Ramos (cell line): Measurements from ENCODE around the gene DOCK6.

Experiments used
- in situ Hi-C: fragments of 300-500 bp; cut with MboI; formaldehyde crosslinking; loops from one replicate; pipeline ENCODE4 v1.14.3; 2022; ENCODE audit warnings: low sequenced_read_pairs; ENCODE audit not compliant: unreplicated experiment

Gene DOCK6

DNA sequence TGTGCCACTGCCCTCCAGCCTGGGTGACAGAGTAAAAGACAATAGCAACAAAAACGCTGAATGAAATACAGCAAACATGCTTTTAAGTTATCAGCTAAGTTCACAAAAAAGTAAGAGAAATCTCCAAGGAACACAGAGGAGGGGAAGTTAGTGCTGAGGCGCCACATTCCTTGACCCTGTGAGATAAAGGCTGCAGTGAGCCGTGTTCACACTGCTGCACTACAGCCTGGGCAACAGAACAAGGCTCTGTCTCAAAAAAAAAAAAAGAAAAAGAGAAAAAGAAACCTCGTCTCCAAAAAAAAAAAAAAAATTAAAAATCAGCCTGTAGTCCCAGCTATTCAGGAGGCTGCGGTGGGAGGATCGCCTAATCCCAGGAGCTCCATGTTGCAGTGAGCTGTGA lies 16.3 kb upstream of the DOCK6 start:
- in situ Hi-C loops, result no loop called here

DNA sequence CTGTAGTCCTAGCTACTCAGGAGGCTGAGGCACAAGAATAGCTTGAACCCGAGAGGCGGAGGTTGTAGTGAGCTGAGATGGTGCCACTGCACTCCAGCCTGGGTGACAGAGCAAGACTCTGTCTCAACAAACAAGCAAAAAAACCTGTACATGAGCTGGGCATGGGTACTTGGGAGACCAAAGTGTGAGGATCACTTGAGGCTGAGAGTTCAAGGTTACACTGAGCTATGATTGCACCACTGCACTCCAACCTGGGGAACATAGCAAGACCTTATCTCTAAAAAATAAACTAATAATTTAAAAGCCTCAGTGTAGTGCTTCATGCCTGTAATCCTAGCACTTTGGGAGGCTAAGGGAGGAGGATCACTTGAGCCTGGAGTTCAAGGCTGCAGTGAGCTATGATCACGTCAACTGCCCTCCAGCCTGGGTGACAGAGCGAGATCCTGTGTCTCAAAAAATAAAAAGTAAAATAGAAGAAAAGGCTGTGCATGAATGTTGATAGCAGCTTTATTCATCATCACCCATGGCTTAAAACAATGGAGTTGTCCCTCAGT lies 12.3 kb upstream of the DOCK6 start:
- in situ Hi-C loops, result no loop called here

DNA sequence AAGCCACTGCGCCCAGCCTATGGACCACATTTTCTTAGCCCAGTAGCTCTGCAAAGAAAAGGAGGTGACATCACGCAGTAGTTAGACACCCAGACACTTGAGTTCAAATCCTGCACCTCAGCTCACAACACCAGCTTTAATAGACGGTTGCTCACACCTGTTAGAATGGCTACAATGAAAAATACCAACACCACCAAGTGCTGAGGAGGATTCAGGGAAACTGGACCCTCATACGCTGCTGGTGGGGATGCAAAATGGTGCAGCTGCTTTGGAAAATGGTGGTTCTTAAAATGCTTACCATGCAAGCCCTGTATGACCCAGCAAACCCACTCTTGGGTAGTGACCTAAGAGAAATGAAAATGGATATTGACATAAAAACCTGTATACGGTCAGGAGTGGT lies 11.7 kb upstream of the DOCK6 start:
- in situ Hi-C loops, result no loop called here

DNA sequence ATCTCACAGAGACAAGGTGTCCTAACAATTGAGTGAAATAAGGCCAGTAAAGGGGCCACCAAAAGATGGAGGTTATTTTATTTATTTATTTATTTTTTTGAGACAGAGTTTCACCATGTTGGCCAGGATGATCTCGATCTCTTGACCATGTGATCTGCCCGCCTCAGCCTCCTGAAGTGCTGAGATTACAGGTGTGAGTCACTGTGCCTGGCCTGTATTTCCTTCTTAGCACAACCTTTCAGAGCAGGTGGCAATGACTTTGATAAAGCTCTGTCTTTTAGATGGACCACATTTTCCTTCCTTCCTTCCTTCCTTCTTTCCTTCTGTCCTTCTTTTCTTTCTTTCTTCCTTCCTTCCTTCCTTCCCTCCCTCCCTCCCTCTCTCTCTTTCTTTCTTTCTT lies 11.0 kb upstream of the DOCK6 start:
- in situ Hi-C loops, result no loop called here

DNA sequence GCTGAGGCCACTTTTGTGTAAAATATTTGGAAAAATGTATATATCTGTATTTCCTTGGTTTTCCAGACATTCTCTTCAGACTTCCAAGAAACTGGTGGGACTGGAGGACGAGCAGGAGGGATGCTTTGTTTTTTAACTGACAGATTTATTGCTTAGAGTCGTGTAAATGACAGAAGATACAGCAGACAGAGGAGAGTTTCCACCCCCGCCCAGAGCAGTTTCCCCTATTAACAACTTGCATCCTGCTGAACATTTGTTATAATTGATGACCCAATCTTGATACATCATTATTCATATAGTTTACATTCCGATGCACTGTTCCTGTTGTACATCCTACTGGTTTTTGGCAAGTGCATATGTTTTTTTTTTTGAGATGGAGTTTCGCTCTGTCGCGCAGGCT lies 7.1 kb upstream of the DOCK6 start:
- in situ Hi-C loops, result no loop called here

DNA sequence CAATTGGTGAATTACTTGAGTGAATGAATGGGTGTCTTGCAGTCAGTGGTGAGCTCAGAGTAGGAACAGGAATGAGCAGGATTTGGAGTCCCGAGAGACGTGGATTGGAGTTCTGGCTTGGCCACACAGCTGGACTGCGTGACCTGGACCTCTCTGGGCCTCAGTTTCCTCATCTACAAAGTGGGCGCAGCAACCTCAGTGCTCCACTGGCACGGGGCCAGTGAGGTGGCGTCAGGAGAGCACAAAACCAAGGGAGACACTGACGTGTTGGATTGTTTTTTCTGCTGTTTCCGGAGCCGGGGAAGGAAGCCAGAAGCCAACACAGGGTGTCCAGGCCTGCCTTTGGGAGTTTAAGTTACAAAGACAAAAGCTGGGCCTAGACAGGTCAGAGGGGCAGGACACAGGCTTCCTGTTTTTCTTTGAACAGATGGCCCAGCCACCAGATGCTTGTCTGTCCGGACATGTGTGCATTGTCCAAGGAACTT lies 6.5 kb upstream of the DOCK6 start:
- in situ Hi-C loops, result no loop called here

DNA sequence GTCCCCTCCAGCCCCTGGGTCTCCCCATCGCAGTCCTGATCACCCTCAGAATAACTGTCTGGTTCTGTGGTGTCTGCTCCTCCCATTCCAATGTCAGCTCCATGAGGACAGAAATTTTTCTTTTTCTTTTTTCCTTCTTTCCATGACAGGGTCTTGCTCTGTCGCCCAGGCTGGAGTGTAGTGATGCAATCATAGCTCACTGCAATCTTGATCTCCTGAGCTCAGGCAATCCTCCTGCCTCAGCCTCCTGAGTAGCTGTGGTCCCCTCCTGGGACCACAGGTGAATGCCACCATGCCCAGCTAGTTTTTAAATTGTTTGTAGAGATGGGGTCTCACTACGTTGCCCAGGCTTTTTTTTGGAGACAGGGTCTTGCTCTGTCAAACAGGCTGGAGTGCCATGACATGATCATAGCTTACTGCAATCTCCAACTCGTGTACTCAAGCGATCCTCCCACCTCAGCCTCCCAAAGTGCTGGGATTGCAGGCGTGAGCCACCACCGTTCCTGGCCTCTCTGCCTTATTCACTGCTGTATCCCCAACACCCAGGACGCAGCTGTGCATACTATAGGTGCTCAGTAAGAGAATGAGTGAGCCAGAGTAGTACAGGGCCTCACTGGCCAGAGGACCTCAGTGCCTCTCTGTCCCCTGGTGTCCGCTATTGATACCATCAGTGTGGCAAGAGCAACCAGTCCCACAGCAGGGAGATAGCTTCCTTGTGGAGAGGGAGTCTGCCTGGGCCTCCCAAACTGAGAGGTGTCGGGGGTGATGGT lies 5.2 kb upstream of the DOCK6 start:
- in situ Hi-C loops, result no loop called here

DNA sequence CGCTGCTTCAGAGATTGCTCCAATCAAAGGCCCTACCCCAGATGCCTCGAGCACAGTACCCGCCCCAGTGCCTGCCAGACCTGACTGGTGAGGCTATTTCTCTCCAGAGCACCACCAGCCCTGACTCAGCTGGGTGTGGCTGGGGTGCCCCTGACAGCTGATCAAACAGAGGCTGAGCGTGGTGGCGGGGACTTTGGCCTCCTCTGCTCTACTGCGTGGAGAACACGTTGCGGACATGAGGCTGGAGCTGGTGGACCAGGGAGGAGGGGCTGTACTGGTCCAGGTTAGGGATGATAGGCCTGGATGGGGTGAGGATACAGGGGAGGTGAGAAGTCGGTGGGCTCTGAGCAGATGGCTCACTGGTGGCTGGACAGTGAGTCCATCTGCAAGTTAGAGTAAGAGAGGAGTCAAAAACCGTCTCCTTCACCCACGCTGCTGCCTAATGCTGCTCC lies 3.5 kb upstream of the DOCK6 start:
- in situ Hi-C loops, result no loop called here

DNA sequence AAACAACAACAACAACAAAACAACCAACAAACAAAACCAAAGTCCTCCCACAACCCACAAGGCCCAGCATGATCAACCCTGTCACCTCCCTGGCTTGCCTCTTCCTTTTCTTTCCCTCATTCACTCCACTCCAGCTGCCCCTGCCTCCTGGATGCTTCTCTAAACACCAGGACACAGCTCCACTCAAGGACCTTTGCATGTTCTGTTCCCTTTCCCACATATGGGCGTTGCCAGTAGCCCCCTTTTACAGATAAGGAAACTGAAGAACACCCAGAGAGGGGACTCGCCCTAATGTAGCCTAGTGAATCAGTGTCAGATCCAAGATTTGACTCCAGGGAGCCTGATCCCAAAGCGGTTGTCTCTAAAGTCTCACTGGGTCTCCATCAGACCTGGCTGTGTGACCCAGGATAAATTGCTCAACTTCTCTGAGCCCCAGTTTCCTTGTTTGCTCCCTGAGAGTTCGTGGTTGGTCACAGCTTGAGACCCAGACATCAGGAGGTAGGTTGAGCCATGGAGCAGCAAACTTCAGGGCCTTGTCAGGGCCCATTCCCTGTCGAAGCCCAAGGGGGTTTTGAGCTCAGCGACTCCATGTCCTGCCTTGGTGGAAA lies 3.0 kb upstream of the DOCK6 start:
- in situ Hi-C loops, result no loop called here

DNA sequence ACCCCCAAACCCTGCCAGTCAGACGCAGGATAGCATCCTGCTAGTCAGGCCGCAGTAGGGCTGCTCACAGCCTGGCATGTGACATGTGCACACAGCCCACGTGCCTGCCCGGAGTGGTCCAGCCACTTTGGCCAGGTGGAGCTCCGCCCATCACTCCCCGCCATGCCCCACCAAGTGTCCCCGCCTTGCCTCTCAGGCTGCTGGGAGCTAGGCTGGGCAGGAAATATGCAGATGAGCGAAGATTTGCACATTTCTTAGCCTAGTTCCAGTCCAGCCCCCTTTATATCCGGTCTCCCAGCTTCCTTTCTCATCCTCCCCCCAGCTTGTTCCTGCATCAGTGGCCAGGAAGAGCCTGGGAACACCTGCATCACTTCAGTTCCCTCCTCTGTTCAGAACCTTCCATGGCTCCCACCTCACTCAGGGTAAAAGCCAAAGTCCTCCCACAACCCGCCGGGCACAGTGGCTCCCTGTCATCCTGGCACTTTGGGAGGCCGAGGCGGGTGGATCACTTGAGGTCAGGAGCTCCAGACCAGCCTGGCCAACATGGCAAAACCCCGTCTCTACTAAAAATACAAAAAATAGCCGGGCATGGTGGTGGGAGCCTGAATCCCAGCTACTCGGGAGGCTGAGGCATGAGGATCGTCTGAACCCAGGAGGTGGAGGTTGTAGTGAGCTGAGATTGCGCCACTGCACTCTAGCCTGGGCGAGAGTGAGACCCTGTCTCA lies 2.3 kb upstream of the DOCK6 start:
- in situ Hi-C loops, result no loop called here

DNA sequence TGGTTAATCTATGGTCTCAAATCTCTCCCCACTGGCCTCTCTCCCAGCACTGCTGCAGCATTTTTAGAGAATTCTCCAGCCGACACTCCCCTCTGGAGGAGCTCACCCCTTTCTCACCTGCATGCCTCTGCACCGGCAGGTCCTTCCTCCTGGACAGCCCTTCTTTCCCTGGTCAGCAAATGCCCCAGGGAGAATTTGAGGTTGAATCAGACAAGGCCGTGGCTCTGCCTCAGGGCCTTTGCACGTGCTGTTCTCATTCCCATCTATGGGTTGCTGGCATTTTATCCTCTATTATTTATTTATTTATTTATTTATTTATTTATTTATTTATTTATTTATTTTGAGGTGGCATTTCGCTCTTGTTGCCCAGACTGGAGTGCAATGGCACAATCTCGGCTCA lies 1.4 kb upstream of the DOCK6 start:
- in situ Hi-C loops, result no loop called here

DNA sequence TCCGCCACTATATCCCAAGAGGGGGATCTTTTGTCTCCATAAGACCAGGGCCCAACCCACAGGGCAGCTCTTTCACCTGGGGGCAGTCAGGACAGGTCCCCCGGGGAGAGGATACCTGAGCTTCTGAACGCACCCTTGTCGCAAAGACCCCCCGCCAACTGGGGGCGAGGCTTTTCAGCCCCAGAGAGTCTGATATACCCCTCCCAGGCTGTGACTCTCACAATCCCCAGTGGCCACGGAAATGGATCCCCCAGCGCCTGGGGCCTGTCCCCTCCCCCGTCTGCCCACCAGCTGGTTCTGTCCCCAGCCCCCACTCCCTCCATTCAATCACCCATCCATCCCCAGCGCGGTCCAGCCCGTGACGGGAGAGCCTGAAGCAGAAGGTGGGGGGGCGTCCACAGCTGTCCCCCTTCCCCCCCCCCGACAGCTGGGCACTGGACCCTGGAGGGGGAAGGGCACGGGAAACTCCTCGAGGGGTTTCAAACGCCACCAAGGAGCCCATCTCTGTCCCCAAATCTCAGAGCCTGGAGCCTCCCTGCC lies 823 bp downstream of the DOCK6 start:
- in situ Hi-C loops, result no loop called here

DNA sequence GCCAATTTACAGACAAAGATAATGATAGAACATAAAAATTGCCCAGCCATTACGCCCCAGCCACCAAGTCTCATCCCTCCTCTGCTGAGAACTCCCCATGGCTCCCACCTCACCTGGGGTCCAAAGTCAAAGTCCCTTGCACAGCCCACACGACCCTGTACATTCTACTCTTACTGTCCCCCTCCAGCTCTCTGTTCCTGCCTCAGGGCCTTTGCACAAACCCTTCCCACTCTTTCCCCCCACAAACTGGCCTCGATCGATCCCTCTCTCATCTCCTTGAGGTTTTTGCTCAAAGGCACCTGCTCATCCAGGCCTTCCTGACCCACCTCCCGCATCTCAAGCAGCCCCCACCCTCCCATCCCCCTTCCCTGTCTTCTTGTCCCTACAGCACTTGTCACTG lies 1.3 kb downstream of the DOCK6 start:
- in situ Hi-C loops, result no loop called here

DNA sequence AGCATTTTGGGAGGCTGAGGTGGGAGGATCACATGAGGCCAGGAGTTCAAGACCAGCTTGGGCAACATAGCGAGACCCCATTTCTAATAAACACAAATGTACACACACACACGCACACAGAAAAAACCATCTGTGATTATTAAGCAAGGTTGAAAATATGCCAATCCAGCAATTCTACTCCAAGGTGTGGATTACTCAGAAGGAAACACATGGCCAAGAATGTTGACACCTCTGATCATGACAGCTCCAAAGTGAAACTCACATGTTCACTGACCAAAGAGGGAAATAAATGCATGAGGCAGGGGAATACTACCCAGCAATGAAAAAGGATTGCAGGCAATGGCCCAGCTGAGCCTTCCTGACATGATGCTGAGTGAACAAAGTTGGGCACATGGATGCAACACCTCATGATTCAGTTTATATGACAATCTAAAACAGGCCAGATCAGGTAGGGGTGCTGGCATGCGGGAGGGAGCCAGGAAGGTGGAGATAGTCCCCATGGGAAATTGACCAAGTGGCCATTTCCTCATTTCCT lies 4.4 kb downstream of the DOCK6 start:
- in situ Hi-C loops, result no loop called here

DNA sequence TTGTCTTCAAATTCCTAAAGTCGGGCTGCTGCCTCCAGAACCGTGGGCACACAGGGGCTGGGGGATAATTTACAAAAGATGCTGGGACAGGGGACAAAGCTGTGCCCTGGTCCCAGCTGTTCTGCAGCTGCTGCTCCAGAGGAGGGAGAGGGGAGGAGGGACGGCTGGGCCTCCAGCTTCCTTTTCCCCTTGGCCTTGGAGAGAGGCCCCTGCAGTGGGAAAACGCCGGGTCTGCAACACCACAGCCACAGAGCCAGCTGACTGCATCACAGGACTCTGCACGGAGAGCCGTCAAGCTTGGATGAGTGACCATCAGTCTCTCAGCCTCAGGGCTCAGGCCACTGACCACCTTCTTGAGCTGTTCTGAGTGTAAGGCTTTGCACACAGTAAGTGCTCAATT lies 6.1 kb downstream of the DOCK6 start:
- in situ Hi-C loops, result no loop called here

DNA sequence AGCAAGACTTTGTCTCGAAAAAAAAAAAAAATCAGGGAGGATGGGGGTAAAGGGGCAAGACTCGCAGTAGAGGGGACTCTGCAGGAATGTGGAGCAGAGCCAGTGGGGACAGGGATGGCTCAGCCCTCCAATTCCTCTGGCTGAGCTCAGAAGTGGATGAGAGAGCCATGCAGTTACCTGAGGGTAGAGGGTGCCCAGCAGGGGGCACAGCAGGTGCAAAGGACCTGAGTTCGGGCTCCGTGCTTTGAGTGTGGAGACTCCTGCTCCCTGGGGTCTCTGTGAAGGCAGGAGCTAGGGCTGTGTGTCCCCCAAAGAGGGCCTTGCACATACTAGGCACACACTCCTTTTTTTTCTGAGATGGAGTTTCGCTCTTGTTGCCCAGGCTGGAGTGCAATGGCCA lies 7.7 kb downstream of the DOCK6 start:
- in situ Hi-C loops, result no loop called here

DNA sequence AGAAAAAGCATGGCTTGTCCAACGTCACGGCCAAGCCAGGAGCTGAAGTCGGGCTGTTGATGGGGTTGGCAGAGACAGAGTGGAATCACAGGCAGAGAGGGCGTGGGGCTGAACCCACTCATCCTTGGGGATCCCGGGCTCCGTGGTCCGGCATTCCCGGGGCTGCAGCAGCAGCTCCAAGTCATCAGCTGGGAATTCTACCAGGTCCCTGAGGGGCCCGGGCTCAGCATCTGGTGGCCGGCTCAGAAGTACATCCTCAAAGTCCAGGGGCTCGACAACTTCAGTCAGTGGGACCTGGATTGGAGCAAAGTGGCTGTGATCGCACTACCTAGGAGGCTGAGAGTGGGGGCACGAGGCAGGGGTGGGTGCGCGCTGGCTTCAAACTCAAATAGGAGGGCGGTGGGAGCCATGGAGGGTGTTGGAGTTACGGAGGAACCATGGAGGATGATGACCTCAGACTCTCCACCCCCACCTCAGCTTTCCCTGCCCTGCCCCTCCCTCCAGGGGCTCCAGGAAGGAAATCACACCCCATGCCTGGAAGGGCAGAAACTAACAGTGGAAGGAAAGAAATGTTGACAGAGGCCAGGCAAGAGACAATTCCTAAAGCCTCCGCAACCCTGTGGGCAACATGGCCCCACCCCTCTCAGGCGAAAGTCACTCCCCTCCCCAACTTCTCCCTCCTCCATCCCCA lies 9.5 kb downstream of the DOCK6 start:
- in situ Hi-C loops, result no loop called here

DNA sequence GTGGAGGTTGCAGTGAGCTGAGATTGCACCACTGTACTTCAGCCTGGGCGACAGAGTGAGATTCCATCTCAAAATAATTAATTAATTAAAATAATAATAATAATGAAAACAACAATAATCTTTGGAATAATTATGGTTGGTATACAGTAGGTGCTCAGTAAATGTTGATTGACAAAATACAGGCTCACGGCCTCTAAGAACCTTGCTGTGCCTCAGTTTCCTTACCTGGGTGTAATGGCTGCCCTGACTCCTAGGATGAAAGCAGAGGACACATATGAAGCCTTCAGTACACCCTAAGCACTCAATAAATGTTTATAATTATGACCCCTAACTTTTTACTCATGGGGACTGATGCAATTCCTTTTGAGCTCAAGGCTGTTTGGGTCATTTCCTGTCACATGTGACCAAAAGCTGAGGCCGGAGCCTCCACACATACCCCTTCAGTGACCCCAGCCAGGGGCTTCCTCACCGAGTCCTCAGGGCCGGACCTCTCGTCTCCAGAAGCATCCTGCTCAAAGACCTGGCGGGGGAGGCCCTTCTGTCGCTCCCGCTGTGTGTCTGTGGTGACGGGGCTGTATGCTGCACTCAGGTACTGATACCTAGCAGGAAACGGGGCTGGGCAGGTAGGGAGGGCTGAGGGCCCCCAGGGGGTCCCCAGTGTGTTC lies 10.5 kb downstream of the DOCK6 start:
- in situ Hi-C loops, result no loop called here

DNA sequence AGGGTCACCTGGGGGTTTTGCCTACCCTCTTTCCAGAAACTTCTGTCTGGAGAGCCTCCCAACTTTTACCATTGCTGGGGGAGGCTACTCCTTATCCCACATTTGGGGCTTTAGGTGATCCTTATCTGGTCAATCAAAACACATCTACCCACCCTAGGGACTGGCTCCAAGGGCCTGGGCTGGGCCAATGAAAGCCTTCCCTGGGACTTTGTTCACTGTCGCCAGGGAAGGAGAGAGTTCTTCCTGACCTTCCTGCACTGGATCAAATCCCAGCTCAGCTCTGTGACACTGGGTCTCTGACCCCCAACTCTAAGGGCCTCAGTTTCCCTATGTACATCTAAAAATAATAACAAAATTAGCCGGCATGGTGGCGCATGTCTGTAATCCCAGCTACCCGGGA lies 11.1 kb downstream of the DOCK6 start:
- in situ Hi-C loops, result no loop called here
